Muscle layer of duodenum (tissue), 2 donors: Measurements from ENCODE around the gene C11orf58.

ENCODE experiments used
- H3K27ac ChIP-seq: one replicate; pipeline ENCODE4 v1.7.0; 2013; ENCODE audit warnings: mild to moderate bottlenecking, low read length
- H3K27me3 ChIP-seq: one replicate; pipeline ENCODE4 v1.7.0; 2013; ENCODE audit warnings: low read depth, mild to moderate bottlenecking, control low read depth, low read length
- H3K36me3 ChIP-seq, 2 donors: one replicate each; pipeline ENCODE4 v1.7.0; 2013; ENCODE audit warnings: low read length in 2 of 2, control low read depth in 1 of 2, mild to moderate bottlenecking in 1 of 2; ENCODE audit not compliant: insufficient read depth in 2 of 2, control insufficient read depth in 1 of 2
- H3K4me1 ChIP-seq, 2 donors: one replicate each; pipeline ENCODE4 v1.7.0; 2013; ENCODE audit warnings: low read length in 2 of 2, mild to moderate bottlenecking in 2 of 2, control low read depth in 1 of 2, moderate library complexity in 1 of 2; ENCODE audit not compliant: insufficient read depth in 2 of 2, control insufficient read depth in 1 of 2
- H3K4me3 ChIP-seq, 2 donors: one replicate each; pipeline ENCODE4 v1.7.0; 2013; ENCODE audit warnings: low read length in 2 of 2, low read depth in 1 of 2, mild to moderate bottlenecking in 1 of 2
- H3K9me3 ChIP-seq, 2 donors: one replicate each; pipeline ENCODE4 v1.7.0; 2013; ENCODE audit warnings: low read length in 2 of 2, control low read depth in 1 of 2, mild to moderate bottlenecking in 1 of 2; ENCODE audit not compliant: control insufficient read depth in 1 of 2
- donor health status: healthy.

C11orf58 gene

DNA sequence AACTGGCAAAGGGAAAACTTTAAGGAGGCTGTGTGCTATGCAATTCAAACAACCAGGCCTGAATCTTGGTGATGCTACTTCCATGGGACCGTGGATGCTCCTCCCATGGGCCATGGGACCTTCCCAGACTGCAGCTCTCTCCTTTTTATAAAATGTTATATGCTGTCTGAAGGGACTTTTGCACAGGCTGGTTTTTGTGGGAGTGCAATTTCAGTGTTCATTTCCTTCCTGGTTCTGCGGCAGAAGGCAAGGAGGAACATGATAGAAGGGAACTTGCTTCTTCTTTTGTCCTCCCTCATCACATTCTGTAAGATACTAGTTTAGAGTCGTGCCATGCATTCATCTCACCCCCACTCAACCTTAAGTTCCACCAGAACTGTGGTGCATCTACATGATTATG is 68.9 kb downstream of the C11orf58 start:
- Histone ChIP-seq H3K36me3 (no peaks in the 10 kb centered on the region), H3K27me3 (no peaks in the 10 kb centered on the region), H3K27ac (no peak overlapping the region), H3K4me1 (peaks cover 15 to 19% of the 10 kb centered on the region in 2 donors), H3K4me3 (no peak overlapping the region), H3K9me3 (no peaks in the 10 kb centered on the region)
